WTC11 (cell line): Measurements from ENCODE around the gene AMDHD2. TPM values are rescaled to one million over a fixed set of nuclear protein-coding genes. Genes with fewer than 3 reads are reported as not detected.

Source experiments
- ATAC-seq: fragments of 200-7000 bp; cut with Tn5 transposase; 2 replicates; pipeline ENCODE4 v1.10.0; 2021; ENCODE audit warnings: mild to moderate bottlenecking, moderate library complexity
- CTCF ChIA-PET: fragments of 300-600 bp; sonication (Branson Sonifier 250); formaldehyde crosslinking; loops from one replicate; lab custom pipeline; 2021; ENCODE audit warnings: antibody characterized with exemption; lab: Charles Lee
- POLR2A ChIA-PET: fragments of 350-600 bp; sonication (Branson Sonifier 250); formaldehyde crosslinking; loops from one replicate; lab custom pipeline; 2021; ENCODE audit warnings: antibody characterized with exemption; lab: Charles Lee
- DNase-seq: peaks from one replicate; pipeline ENCODE4 v3.0.0; 2021; ENCODE audit warnings: low spot score
- H3K27ac Mint-ChIP-seq: 2 replicates; pipeline ENCODE4 v1.8.0; 2021; ENCODE audit warnings: mixed read lengths
- H3K27me3 Mint-ChIP-seq: 2 replicates; pipeline ENCODE4 v1.8.0; 2021; ENCODE audit warnings: low read depth, mild to moderate bottlenecking, moderate library complexity, mixed read lengths
- H3K36me3 Mint-ChIP-seq: 2 replicates; pipeline ENCODE4 v1.8.0; 2021; ENCODE audit warnings: mixed read lengths
- H3K4me1 Mint-ChIP-seq: 2 replicates; pipeline ENCODE4 v1.8.0; 2022; ENCODE audit warnings: mixed read lengths
- H3K4me3 Mint-ChIP-seq: 2 replicates; pipeline ENCODE4 v1.8.0; 2021; ENCODE audit warnings: mild to moderate bottlenecking, moderate library complexity, mixed read lengths
- H3K9me3 Mint-ChIP-seq: 2 replicates; pipeline ENCODE4 v1.8.0; 2021; ENCODE audit warnings: mixed read lengths
- AFF4 ChIP-seq: sonication (generic); formaldehyde crosslinking; IDR thresholded peaks from 2 replicates; pipeline ENCODE4 v1.8.1; 2023; ENCODE audit warnings: mild to moderate bottlenecking, missing genetic modification reagents, borderline replicate concordance
- ATF1 ChIP-seq: sonication (generic); formaldehyde crosslinking; IDR thresholded peaks from 2 replicates; pipeline ENCODE4 v1.8.1; 2023; ENCODE audit warnings: mild to moderate bottlenecking, moderate library complexity, missing genetic modification reagents
- CBFB ChIP-seq: sonication (generic); formaldehyde crosslinking; IDR thresholded peaks from 2 replicates; pipeline ENCODE4 v1.8.1; 2022; ENCODE audit warnings: mild to moderate bottlenecking, low read depth, missing genetic modification reagents
- CTCF ChIP-seq: fragments of 200-600 bp; IDR thresholded peaks from 2 replicates; pipeline ENCODE4 v1.8.0; 2022; ENCODE audit warnings: antibody characterized with exemption
- ETV6 ChIP-seq: sonication (generic); formaldehyde crosslinking; IDR thresholded peaks from 2 replicates; pipeline ENCODE4 v1.8.1; 2022; ENCODE audit warnings: mild to moderate bottlenecking, missing genetic modification reagents
- GTF2I ChIP-seq: fragments of 250-450 bp; sonication (Bioruptor Pico); conservative IDR thresholded peaks from 2 replicates; pipeline ENCODE4 v1.4.0; 2021; ENCODE audit warnings: mild to moderate bottlenecking
- KAT7 ChIP-seq: sonication (generic); formaldehyde crosslinking; IDR thresholded peaks from 2 replicates; pipeline ENCODE4 v1.8.1; 2023; ENCODE audit warnings: missing genetic modification reagents, mild to moderate bottlenecking, borderline replicate concordance
- NFATC4 ChIP-seq: fragments of 250-450 bp; sonication (Bioruptor Pico); IDR thresholded peaks from 2 replicates; pipeline ENCODE4 v1.9.0; 2021; ENCODE audit warnings: mild to moderate bottlenecking
- NFYB ChIP-seq: sonication (generic); formaldehyde crosslinking; conservative IDR thresholded peaks from 2 replicates; pipeline ENCODE4 v1.8.0; 2022; ENCODE audit warnings: low read depth, missing genetic modification reagents
- RELA ChIP-seq: sonication (generic); formaldehyde crosslinking; IDR thresholded peaks from 2 replicates; pipeline ENCODE4 v1.8.1; 2022; ENCODE audit warnings: missing genetic modification reagents, mild to moderate bottlenecking, borderline replicate concordance
- RORB ChIP-seq: fragments of 250-450 bp; sonication (Bioruptor Pico); IDR thresholded peaks from 2 replicates; pipeline ENCODE4 v1.9.0; 2021; ENCODE audit warnings: mild to moderate bottlenecking
- SMAD4 ChIP-seq: sonication (generic); formaldehyde crosslinking; IDR thresholded peaks from 2 replicates; pipeline ENCODE4 v1.8.0; 2022; ENCODE audit warnings: mild to moderate bottlenecking, missing genetic modification reagents
- TCF7 ChIP-seq: sonication (generic); formaldehyde crosslinking; IDR thresholded peaks from 2 replicates; pipeline ENCODE4 v1.8.0; 2022; ENCODE audit warnings: mild to moderate bottlenecking, low read depth, missing genetic modification reagents, moderate library complexity
- TP53 ChIP-seq: sonication (generic); formaldehyde crosslinking; IDR thresholded peaks from 2 replicates; pipeline ENCODE4 v1.8.1; 2023; ENCODE audit warnings: mild to moderate bottlenecking, missing genetic modification reagents
- ZBTB21 ChIP-seq: sonication (generic); formaldehyde crosslinking; IDR thresholded peaks from 2 replicates; pipeline ENCODE4 v1.8.1; 2023; ENCODE audit warnings: mild to moderate bottlenecking, missing genetic modification reagents, borderline replicate concordance
- ZNF425 ChIP-seq: fragments of 250-450 bp; sonication (Bioruptor Pico); conservative IDR thresholded peaks from 2 replicates; pipeline ENCODE4 v1.9.0; 2021; ENCODE audit warnings: mild to moderate bottlenecking
- ZNF671 ChIP-seq: fragments of 250-450 bp; sonication (Bioruptor Pico); IDR thresholded peaks from 2 replicates; pipeline ENCODE4 v1.8.0; 2021; ENCODE audit warnings: mild to moderate bottlenecking
- total RNA-seq: library from RNA; stranded (reverse); gene quantifications from 3 replicates; pipeline ENCODE4 v1.2.3, GENCODE V29; 2021
- TF ChIP-seq, protein P1 (sequence below): sonication (generic); formaldehyde crosslinking; IDR thresholded peaks from 2 replicates; pipeline ENCODE4 v1.8.0; 2022; ENCODE audit warnings: mild to moderate bottlenecking, missing genetic modification reagents
- TF ChIP-seq, protein P2 (sequence below): fragments of 250-450 bp; sonication (Bioruptor Pico); IDR thresholded peaks from 2 replicates; pipeline ENCODE4 v2.1.2; 2022; ENCODE audit warnings: mild to moderate bottlenecking, moderate library complexity
- TF ChIP-seq, protein P3 (sequence below): sonication (generic); formaldehyde crosslinking; IDR thresholded peaks from 2 replicates; pipeline ENCODE4 v1.8.1; 2023; ENCODE audit warnings: mild to moderate bottlenecking, missing genetic modification reagents

The AMDHD2 gene
- total RNA-seq, 1 experiment from 2014 or later: 70.9 TPM

- peak overlapping the region; percentile 66 for H3K4me3 Mint-ChIP-seq
- TF ChIP-seq, protein P1, sequence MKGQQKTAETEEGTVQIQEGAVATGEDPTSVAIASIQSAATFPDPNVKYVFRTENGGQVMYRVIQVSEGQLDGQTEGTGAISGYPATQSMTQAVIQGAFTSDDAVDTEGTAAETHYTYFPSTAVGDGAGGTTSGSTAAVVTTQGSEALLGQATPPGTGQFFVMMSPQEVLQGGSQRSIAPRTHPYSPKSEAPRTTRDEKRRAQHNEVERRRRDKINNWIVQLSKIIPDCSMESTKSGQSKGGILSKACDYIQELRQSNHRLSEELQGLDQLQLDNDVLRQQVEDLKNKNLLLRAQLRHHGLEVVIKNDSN (CRISPR knock-in tag): no peak
- TF ChIP-seq, protein P2, sequence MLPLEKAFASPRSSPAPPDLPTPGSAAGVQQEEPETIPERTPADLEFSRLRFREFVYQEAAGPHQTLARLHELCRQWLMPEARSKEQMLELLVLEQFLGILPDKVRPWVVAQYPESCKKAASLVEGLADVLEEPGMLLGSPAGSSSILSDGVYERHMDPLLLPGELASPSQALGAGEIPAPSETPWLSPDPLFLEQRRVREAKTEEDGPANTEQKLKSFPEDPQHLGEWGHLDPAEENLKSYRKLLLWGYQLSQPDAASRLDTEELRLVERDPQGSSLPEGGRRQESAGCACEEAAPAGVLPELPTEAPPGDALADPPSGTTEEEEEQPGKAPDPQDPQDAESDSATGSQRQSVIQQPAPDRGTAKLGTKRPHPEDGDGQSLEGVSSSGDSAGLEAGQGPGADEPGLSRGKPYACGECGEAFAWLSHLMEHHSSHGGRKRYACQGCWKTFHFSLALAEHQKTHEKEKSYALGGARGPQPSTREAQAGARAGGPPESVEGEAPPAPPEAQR (CRISPR knock-in tag): no peak
- TF ChIP-seq, protein P3, sequence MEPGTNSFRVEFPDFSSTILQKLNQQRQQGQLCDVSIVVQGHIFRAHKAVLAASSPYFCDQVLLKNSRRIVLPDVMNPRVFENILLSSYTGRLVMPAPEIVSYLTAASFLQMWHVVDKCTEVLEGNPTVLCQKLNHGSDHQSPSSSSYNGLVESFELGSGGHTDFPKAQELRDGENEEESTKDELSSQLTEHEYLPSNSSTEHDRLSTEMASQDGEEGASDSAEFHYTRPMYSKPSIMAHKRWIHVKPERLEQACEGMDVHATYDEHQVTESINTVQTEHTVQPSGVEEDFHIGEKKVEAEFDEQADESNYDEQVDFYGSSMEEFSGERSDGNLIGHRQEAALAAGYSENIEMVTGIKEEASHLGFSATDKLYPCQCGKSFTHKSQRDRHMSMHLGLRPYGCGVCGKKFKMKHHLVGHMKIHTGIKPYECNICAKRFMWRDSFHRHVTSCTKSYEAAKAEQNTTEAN (CRISPR knock-in tag): no peak
- no peak for TF ChIP-seq NFATC4
- no peak for TF ChIP-seq NFYB (CRISPR knock-in tag)
- TF ChIP-seq ZNF671 (CRISPR knock-in tag): no peak
- no peak for TF ChIP-seq TCF7 (CRISPR knock-in tag)
- no peak for TF ChIP-seq RELA
- no peak for TF ChIP-seq RORB (CRISPR knock-in tag)
- TF ChIP-seq ZBTB21 (CRISPR knock-in tag): no peak
- TF ChIP-seq KAT7: no peak
- no peak for TF ChIP-seq ETV6
- TF ChIP-seq SMAD4: no peak
- no peak for TF ChIP-seq TP53 (CRISPR knock-in tag)
- no peak for TF ChIP-seq GTF2I (CRISPR knock-in tag)
- no peak for TF ChIP-seq CBFB (CRISPR knock-in tag)
- no peak for TF ChIP-seq AFF4 (CRISPR knock-in tag)
- TF ChIP-seq ATF1: no peak
- no peak for TF ChIP-seq ZNF425
- TF ChIP-seq CTCF: no peak
- no peak for DNase-seq
- peaks cover 25% of the 10 kb centered on the region for H3K27me3 Mint-ChIP-seq
- ATAC-seq: no peak
- H3K27ac Mint-ChIP-seq: no peak overlapping the region
- no peaks in the 10 kb centered on the region for H3K36me3 Mint-ChIP-seq
- no peaks in the 10 kb centered on the region for H3K9me3 Mint-ChIP-seq
- ChIA-PET POLR2A (no interaction called here), CTCF (interaction anchor here (1.7 to 4.0 kb wide), 2 partner anchors 25 kb away, joined by 9 to 57 read pairs; no protein-coding TSS in a partner anchor)
- H3K4me1 Mint-ChIP-seq: peaks cover 8% of the 10 kb centered on the region
Measured at GRCh38 chr16:2476345-2476720, 43.8 kb upstream of the AMDHD2 start.
